Measurements from ENCODE around the gene FBXL14.

DNA sequence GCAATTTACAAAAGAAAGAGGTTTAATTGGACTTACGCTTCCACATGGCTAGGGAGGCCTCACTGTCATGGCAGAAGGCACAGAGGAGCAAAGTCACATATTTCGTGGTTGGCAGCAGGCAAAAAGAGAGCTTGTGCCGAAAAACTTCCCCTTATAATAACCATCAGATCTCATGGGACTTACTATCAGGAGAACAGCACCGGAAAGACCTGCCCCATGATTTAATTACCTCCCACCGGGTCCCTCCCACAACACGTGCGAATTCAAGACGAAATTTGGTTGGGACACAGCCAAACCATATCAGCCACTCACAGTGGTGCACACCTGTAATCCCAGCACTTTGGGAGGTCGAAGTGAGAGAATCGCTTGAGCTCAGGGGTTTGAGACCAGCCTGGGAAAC is 68.5 kb downstream of the FBXL14 start:
- no peak for TF ChIP-seq POLR2A (IDR thresholded peaks at IDR 0.05)
- TF ChIP-seq, protein P1, sequence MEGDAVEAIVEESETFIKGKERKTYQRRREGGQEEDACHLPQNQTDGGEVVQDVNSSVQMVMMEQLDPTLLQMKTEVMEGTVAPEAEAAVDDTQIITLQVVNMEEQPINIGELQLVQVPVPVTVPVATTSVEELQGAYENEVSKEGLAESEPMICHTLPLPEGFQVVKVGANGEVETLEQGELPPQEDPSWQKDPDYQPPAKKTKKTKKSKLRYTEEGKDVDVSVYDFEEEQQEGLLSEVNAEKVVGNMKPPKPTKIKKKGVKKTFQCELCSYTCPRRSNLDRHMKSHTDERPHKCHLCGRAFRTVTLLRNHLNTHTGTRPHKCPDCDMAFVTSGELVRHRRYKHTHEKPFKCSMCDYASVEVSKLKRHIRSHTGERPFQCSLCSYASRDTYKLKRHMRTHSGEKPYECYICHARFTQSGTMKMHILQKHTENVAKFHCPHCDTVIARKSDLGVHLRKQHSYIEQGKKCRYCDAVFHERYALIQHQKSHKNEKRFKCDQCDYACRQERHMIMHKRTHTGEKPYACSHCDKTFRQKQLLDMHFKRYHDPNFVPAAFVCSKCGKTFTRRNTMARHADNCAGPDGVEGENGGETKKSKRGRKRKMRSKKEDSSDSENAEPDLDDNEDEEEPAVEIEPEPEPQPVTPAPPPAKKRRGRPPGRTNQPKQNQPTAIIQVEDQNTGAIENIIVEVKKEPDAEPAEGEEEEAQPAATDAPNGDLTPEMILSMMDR (IDR thresholded peaks at IDR 0.05) = no peak

Measured in upper lobe of left lung (tissue), 4 donors.